Fibroblast of upper back skin (primary cell): ENCODE measurements around the gene MED14.

Experiments used
- DNase-seq: peaks from one replicate; pipeline ENCODE4 v3.0.0-alpha.2; 2013

MED14 gene

DNA sequence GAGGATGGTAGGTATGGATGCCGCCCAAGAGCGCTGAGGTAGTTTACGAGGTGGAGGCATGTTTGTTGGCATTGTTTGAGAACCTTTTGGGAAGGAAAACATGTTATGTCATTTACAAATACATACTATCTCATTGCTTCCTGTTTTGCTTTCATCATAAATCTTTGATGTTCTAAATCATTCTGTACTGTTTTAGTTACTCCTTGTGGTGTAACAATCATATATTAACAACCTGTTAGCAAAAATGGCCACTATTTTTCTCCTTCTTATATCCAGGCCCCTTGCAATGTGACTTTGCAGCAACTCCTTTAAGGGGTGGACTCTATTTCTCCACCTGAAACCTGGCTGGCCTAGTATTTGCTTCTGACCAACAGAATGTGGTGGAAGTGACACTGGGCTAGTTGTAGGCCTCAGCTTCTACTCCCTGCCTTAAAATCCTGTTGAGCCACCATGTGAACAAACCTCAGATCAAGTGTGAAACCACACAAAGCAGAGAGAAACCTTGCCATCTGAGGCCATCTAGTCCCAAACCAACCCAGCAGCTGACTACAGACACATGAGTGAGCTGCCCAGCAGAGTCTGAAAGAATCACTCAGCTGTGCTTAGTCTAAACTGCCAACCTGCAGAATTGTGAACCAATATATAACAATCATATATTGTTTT, 72.1 kb downstream of the MED14 start:
- no peak for DNase-seq

DNA sequence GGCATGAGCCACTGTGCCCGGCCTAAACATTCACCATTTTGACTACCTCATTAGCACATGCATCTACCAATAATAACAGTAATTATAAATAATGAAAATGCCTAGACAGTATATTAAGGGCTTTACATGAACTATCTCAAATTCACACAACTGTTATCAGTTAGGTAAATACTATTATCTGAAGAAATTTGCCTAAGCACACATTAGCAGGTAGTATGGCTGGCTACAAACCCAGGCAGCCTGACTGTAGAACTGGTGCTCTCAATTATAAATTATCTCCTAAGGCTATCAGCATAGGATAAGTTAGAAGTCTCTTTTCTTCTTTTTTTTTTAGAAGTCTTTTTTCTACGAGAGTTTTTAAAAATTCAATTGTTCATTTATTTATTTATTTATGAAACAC, 73.9 kb downstream of the MED14 start:
- DNase-seq, result no peak

DNA sequence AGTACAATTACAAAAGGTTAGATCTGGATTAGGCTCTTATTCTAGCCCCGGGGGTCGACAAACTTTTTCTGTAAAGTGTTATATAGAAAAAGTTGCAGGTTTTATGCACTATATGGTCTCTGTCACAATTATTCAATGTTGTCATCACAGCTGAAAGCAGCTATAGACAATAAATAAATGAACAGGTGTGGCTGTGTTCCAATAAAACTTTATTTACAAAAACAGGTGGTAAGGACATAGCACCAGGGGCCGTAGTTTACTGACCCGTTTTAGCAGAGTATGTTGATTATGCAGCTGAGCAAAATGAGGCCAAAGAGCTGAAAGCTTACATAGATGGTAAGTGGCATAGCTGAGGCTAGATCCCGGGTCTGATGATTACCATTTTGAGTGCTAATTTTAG, 75.0 kb downstream of the MED14 start:
- DNase-seq, result no peak

DNA sequence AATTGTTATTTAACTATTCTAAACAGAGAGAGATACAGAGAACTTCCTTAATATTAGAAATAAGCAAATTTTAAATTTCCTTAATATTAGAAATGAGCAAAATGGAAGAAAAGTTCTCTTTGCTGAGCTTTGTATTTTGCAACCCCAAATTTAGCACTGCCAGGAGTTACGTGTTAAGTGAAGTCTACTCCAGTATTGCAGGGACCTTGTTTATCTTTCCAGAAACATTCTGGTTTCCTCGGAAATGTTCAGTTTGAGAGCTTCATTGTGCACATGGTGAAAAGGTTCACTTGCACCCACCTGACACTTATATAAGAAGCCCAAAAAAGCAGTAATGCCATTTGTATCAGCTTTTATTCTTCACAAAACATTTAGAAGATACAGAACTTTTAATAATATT, 81.8 kb downstream of the MED14 start:
- no peak for DNase-seq

DNA sequence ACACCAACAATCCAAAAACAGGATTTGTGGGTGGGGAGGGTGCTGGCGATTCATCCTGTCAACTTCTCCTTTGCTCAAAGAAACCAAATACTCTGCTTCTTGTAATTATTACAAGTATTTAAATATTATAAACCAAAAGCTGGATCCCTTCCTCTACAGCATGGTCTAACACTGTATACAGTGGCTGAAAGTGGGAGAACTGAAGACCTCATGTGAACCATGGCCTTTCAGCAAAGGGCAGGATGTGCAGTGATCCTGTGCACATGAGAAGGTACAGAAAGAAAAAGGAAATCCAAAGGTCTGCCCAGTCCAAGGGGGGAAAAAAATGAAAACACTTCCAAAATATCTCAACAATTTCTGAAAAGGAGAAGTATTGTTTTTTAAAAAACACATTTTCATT, 82.7 kb downstream of the MED14 start:
- no peak for DNase-seq

DNA sequence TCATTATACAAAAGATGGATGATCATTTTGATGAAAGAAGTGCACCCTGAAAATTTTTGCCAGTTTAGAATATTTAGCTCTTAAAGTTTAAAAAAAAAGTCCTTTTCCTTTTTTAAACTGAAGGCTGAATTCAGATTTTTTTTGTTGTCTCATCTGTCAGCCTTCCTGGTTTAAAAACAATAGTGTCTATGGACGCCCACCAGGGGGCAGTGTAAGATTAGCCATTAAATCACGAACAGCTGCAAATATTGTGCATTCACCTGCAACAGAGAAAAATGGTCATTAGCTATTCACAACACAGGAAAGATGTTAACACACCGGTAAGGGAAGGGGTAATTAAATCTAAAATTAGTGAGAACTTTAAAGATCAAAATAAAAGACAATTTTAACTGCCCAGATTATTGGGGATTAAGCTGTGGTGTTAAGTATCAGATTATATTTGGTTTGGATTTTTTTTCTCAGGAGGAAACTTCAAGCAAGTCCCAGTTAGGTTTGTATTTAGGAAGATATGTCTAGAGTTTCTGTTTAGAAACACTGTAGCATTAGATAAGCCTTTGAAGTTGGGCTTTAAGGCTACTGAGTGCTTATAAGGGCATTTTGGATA, 83.6 kb downstream of the MED14 start:
- DNase-seq, result peak; percentile 58

DNA sequence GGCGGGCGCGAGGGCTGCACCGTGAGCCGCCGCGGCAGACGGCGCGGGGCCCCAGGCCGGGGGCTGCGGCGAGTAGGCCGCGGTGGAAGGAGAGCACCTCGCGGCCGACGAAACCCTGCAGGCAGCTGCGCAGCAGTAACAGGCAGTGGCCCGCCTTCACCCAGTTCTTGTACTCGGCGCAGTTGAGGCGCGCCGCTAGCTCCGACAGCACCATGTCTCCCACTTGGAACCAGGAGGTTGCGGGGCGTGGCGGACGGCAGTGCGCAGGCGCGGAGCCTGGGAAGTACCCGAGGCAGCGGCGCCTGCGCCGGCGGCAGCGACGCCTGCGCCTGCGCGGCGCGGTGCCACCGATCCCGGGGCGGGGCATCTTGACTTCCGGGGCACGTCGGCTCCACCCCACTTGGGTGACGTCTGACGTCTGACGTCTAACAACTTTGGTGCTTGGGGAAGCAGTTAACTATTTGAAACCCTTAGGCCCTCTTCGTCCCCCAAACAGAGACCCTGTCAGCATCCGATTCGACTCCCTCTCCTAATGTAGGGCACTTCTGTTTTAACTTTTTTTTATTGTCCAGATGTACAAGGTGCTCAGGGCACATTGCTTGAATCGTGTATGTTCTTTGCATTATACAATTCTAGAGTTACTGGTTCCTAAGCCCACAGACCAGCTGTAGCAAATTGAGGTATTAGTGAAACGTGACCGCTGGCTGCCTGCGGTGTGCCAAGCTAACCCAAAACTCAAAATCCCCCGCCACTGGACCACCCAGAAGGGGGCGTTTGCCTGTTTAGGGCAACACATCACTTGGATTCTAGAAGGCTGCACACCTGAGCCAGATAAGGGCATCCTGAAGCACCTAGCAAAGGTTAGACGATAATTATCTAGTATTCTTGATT, 87.8 kb downstream of the MED14 start, which contains the start of gene CXorf38:
TSS of gene CXorf38 (minus strand) at position 255 of the 891 bp plus-strand sequence. CDS start at position 214, 41 bp downstream.
- DNase-seq, result peak; percentile 89

DNA sequence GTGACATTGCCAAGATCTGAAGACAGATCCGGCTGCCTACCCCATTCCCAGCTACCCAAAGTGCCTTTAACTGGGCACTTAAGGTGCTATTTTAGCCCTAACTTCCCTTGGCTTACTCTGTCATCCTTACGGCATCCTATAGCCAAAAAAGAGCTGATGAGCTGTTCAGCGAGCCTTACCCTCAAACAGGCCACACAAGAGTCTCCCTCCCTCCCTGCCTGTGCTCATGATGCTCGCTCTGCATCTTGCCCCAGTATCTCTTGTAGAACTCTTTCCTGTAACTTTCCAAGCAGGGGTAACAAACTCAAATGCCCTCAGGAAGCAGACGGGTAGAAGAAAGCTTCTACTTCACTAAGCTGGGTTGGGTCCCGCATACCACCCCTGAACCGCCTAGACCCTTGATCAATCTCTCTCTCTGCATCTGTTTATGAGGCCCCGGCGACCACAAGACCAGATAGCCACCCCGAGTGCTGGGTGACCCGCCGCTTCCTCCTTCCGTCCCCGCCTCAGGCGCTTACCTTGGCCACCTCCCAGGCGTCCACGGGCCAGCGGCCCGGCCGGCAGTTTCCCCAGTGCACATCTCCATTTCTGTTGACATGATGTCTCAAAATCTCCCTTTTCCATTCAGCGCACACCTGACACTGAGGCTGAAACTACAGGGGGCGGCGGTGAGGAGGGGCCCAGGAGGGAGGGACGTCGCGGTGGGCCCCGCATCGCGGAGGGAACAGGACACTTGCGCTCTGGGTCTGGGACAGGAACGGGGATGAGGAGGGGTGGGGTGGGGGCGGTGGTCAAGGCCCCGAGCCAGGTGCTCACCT, 88.6 kb downstream of the MED14 start:
- no peak for DNase-seq

DNA sequence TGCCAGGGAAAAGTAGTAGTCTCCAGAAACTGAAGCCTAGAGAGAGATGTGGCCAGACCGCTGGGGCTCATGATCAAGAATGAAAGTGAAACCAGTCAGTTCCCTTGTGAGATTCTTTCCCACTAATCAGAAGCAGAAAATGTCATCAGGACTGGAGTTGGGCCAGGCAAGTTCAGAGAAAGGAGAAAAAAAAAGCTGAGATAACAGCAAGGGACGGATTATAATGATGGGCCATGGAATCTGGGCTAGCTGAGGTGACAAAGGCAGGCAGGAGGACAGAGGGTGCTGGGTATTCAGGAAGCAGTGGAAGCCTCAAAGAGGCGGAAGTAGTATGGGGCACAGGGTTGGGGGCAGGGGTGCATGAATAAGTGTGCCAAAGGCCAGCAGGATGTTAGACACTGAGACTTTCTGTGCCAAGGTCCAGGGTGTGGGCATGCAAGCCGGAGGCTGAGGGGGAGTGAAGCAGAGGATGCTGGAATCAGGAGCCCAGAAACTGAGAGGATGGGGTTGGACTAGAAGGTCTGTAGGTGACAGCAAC, 90.5 kb downstream of the MED14 start:
- DNase-seq, result peak; percentile 69

DNA sequence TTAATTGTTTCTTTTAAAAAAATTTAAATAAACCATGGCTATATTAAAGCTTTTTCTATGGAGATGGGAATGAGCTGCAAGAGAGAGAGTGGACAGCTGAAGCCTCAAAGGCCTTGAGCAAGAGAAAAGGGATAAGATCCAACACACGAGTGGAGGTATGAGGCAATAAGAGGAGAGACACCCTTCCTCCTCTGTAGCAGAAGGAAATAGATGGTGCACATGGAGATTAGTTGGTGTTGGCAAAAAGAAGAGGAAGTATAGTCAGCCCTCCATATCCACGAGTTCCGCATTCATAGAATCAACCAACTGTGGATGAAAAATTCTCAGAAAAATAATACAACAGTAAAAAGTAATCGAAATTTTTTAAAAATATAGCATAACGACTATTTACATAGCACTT, 91.2 kb downstream of the MED14 start:
- DNase-seq, result peak; percentile 23

DNA sequence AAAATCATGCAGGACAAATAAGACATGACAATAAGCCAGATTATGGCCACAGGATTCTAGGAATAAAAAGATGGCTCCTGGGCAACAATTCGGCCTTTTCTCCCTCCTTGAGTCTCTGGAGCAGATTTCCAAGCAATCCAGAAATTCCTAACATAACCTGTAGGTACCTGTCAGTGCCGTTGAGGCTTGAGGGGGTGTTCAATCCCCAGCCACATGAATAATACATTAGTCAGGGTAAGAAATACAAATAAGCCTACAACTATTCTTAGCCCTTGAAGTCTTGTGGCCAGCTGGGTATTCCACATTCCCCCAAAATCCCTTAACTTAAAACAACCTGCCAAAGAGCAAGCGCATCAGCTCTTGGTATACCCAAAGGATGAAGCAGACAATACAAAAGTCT, 97.7 kb downstream of the MED14 start:
- DNase-seq, result no peak

DNA sequence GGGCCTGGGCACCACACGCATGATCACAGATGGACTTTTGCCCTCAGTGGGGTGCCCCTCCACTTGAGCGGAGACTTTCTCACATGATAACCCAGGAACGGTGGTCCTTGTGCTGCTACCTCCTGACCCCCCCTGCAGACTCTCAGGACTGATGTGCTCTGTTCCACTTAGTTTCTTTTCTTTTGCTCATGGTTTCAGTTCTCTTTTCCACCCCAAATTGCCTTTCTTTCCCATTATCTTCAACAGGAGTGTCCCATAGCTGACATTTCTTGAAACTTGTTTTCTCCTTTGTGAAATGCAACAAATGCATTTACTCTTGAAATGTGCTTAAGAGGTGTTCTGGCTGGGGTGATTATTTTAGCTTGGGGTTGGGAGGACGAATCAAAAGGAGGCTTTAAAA, 103.1 kb downstream of the MED14 start:
- DNase-seq, result no peak

DNA sequence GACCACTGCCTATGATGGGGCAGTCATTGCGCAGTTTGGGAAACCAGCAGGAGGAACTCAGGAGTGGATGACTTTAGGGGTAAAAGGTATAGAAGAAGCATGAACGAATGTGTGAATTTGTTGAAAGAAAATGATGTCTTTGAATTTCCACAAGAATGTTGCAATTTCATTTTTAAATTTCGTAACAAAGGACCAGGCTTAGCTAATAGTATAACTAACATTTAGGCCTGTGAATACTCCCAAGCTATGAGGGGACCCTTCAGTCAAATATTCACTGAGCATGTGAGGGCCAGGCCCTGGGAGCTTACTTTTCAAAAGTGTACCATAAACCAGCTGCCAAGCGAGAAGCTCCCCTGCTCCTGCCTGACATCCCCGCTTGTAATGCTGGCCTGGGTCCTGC, 106.8 kb downstream of the MED14 start:
- no peak for DNase-seq

DNA sequence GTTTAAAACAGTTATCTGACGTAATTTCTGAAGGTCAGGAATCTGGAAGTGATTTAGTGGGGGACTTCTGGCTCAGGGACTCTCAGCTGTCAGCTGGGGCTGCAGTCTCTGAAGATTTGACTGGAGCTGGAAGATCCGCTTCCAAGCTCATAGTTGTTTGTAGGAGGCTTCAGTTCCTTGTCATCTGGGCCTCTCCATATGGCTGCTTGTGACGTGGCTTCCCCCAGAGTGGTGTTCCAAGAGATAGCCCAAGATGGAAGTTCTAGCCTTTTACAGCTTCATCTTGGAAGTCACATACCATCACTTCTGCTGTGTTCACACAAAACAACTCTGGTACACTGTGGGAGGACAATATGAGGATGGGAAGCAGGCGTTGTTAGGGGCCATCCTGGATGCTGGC, 110.0 kb downstream of the MED14 start:
- no peak for DNase-seq

DNA sequence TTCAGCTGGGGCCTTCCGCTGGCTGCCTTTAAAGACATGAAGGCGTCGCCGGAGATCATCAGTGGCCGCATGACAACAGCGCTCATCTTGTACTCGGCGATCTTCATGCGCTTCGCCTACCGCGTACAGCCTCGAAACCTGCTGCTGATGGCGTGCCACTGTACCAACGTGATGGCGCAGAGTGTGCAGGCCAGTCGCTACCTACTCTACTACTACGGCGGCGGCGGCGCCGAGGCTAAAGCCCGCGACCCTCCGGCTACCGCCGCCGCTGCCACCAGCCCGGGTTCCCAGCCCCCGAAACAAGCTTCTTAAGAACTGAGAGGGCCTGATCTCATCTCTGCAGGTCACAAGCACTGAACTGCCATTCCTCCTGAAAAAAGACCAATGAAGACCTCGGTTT, 111.7 kb downstream of the MED14 start:
- no peak for DNase-seq

DNA sequence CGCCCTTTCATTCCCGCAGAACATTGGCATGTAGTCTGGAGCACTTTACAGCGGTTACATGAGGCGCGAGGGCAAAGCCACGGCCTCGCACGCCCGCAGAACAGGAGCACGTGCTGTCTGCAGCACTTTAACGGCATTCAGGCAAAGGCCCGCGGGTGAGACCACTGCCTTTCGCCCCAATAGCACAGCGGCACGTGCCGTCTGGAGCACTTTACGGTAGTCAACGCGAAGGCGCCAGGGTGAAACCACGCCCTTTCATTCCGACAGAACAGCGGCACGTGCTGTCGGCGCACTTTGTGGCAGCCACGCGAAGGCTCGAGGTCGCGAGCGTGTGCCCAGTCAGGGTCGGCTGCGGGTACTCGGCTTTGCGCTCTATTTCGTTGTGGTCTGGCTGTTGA, 112.2 kb downstream of the MED14 start, which contains the start of gene MPC1L:
TSS of gene MPC1L (plus strand) at position 290 of the 398 bp plus-strand sequence. CDS start 138 bp downstream, outside the sequence.
- DNase-seq, result no peak

DNA sequence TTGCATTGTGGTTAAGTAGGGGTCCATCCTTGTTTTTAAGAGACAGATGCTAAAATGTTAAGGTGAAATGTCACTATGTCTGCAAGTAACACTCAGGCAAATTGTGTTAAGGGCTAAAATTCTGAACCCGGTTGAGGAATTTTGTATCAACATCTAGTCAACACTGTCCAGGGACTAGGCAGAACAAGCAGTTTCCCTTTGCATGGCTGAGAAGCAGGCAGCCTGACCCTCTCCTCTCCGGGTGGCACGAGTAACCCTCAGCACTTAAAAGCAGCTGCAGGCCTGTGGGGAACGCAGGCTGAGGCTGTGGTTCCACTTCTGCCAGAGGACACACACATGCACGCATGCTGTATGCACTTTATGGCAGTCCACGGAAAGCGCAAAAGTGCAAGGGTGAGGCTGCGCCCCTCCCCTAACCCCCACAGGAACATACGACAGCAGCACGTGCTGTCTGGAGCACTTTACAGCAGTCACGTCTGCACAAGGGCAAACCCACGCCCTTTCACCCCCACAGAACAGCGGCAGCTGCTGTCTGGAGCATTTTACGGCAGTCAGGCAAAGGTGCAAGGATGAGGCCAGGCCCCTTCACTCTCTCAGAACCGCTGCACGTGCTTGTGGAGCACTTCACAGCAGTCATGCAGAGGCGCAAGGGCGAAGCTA, 112.7 kb downstream of the MED14 start:
- no peak for DNase-seq

DNA sequence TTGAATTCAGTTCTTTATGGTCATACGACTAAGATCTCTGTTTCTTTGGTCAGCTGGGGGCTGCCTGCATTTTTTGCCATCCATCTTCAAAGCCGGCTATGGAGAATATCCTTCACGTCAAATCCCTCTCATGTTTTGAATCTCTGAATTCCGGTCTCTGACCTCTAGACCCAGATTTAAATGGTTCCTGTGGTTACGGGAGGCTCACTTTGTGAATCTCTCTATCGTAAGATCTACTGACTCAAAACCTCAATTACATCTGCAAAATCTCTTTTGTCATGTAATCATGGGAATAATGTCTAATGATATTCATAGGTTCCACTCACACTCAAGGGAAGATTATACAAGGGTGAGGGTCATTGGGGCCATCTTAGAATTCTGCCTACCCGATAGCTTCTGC, 117.8 kb downstream of the MED14 start:
- peak; percentile 22 for DNase-seq

DNA sequence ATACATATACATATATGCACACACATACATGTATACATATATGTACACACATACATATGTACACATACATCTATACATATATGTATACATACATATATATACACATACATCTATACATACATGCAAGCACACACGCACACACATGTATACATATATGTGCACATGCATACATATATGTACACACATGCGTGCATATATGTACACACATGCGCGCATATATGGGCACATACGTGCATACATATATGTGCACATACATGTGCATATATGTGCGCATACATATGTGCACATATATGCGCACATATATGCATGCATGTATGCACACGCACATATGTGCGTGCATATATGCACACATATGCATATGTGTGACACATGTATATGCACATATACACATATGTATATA, 119.4 kb downstream of the MED14 start:
- no peak for DNase-seq

DNA sequence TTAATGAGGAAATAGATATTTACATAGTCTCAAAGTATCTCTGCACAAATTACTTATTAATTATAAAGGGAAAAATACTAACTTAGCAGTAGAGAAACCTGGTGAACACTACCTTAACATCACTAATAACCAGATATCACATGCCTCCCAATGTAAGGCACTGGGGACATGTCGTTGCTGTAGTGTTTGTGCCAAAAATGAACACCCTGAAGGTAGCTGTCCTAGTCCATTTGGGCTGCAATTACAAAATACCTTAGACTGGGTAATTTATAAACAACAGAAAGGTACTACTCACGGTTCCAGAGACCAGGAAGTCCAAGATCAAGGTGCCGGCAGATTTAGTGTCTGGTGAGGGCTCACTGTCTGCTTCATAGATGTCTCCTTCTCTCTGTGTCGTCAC, 122.8 kb downstream of the MED14 start:
- DNase-seq, result no peak

DNA sequence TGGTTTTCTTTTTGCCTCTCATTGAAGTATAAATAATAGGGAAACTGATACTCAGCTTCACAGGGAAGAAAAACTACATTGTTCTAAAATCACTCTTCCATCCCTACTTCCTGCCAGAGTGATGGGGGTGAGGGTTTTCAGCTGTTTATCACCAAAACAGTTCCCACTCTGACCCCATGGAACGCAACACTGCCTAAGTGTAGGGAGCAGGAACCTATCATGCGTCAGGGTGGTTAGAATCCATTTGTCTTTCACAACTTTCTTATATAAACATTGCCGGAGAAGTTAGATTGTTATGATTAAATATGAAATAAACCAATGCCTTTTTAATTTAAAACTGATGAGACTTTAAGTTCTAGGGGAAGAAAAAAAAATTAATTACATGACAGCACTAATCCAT, 128.0 kb downstream of the MED14 start:
- DNase-seq, result no peak

DNA sequence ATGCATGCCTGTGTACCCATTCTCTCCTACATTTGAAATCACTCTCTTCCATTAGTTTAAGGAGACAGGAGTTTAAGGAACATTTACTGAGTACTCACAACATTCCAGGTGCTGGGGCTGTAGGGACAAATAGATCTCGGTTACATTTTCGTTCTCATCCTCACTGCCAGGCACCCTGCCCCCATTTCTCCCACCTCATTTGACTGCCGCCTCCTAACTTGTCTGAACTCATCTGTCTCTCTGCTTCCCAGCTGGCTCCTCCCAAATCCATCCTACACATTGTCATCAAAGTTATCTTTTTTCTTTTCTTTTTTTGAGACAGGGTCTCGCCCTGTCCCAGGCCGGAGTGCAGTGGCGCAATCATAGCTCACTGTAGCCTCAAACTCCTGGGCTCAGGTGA, 131.9 kb downstream of the MED14 start:
- DNase-seq, result no peak
